Measurements from ENCODE around the gene WDR47. TPM values are rescaled to one million over a fixed set of nuclear protein-coding genes. Genes with fewer than 3 reads are reported as not detected.

The WDR47 gene
- total and polyA plus RNA-seq, 2 of the 8 experiments (the other 6 are each of a cell fraction or from before 2014, with no cell fraction given): 1.9 to 6.7 TPM

GRCh38 chr1:109065137-109065536, 23.2 kb upstream of the WDR47 start:
- no peak overlapping the region for H2BK5ac ChIP-seq (ENCODE audit: low read depth, low read length)
- H3K23ac ChIP-seq (ENCODE audit: insufficient read length): no peak overlapping the region
- H3K56ac ChIP-seq (replicated peaks; ENCODE audit: insufficient read length, low read depth, low read length): no peak overlapping the region
- no peak overlapping the region for H2BK20ac ChIP-seq (ENCODE audit: low read length)
- no peak overlapping the region for H4K5ac ChIP-seq (ENCODE audit: insufficient read length, low read depth, low read length)
- peaks cover 0 to 7% of the 10 kb centered on the region in 2 experiments; a peak in 2 of 4 replicates for H3K79me2 ChIP-seq (ENCODE audit: control insufficient read depth in 1 of 2, insufficient read depth in 2 of 2, low read length in 2 of 2)
- no peak overlapping the region for H3K27ac ChIP-seq (ENCODE audit: low read depth, low read length)
- no peak overlapping the region for H4K8ac ChIP-seq (ENCODE audit: extremely low read depth, insufficient read depth, low read length)
- H4K20me1 ChIP-seq (replicated peaks in 1 of 2; ENCODE audit: control insufficient read depth in 1 of 2, insufficient read depth in 2 of 2, low read length in 2 of 2): no peaks in the 10 kb centered on the region
- TF ChIP-seq ATF2 (IDR thresholded peaks at IDR 0.05; ENCODE audit: low read length) (no peak), POLR2A (IDR thresholded peaks at IDR 0.05; ENCODE audit: control extremely low read depth in 1 of 2, low read depth in 2 of 2, low read length in 2 of 2) (no peak), YY1 (IDR thresholded peaks at IDR 0.05; ENCODE audit: low read depth, low read length) (no peak), BACH1 (IDR thresholded peaks at IDR 0.05; ENCODE audit: low read length) (no peak), CTBP2 (IDR thresholded peaks at IDR 0.05; ENCODE audit: borderline replicate concordance, insufficient read depth, insufficient read length, low read length) (no peak), CHD2 (IDR thresholded peaks at IDR 0.05; ENCODE audit: low read length) (no peak), KDM5A (IDR thresholded peaks at IDR 0.05; ENCODE audit: low read length) (no peak), FOSL1 (IDR thresholded peaks at IDR 0.05; ENCODE audit: insufficient read depth, low read depth, low read length) (no peak), TCF12 (IDR thresholded peaks at IDR 0.05; ENCODE audit: low read depth, low read length) (no peak), POU5F1 (IDR thresholded peaks at IDR 0.05; ENCODE audit: low read depth, low read length) (no peak)
- 92% methylated on average over 3 of the region's 3 CpGs; no CpG with 5 or more reads in 1 of the 2 experiments for WGBS, 2 experiments (ENCODE audit: extremely low coverage in 1 of 2, insufficient coverage in 1 of 2, insufficient read length in 1 of 2, insufficient replicate concordance in 2 of 2, low coverage in 1 of 2, low lambda C conversion rate in 2 of 2, missing lambda C conversion rate in 1 of 2)
- no peak overlapping the region for H2AFZ ChIP-seq (ENCODE audit: low read length)
- H3K79me1 ChIP-seq (ENCODE audit: low read depth, low read length): 0 out of 2 replicates have a peak, but pooled peaks cover 3% of the 10 kb centered on the region
- no peak overlapping the region for H3K4ac ChIP-seq (replicated peaks; ENCODE audit: insufficient read length, low read depth, low read length)
- no peaks in the 10 kb centered on the region for H3K9me3 ChIP-seq (ENCODE audit: insufficient read depth in 2 of 2, low read depth in 1 of 2, low read length in 1 of 2)
- H3K36me3 ChIP-seq (ENCODE audit: control insufficient read depth in 2 of 4, insufficient read depth in 4 of 4, low read length in 3 of 4): peaks cover 0 to 26% (median 8%) of the 10 kb centered on the region in 4 experiments; a peak in 6 of 8 replicates
- CTCF ChIA-PET (ENCODE audit: partially characterized antibody): interaction anchor here (1.6 kb wide), 1 partner anchor 19 kb away, joined by 3 read pairs; no protein-coding TSS in a partner anchor
- H3K27me3 ChIP-seq (replicated peaks in 1 of 4; ENCODE audit: control insufficient read depth in 3 of 4, extremely low read depth in 1 of 4, insufficient read depth in 3 of 4, low read length in 3 of 4): no peaks in the 10 kb centered on the region
- H3K18ac ChIP-seq (ENCODE audit: extremely low read depth, low read length): no peak overlapping the region
- H2BK12ac ChIP-seq (ENCODE audit: low read depth, low read length): no peak overlapping the region
- no peak overlapping the region for H3K9ac ChIP-seq (replicated peaks in 1 of 4; ENCODE audit: extremely low read depth in 1 of 4, low read depth in 3 of 4, low read length in 3 of 4)
- H3K4me3 ChIP-seq (ENCODE audit: extremely low read depth in 1 of 4, insufficient read depth in 2 of 4, low read depth in 3 of 4, low read length in 4 of 4): no peak overlapping the region
- H3K4me2 ChIP-seq (ENCODE audit: insufficient read depth in 1 of 2, low read depth in 2 of 2, low read length in 2 of 2): no peak overlapping the region
- no peak overlapping the region for H2BK15ac ChIP-seq (ENCODE audit: low read length)
- FAIRE-seq: no peak
- H3K23me2 ChIP-seq (ENCODE audit: low read depth, low read length): no peaks in the 10 kb centered on the region
- no peak overlapping the region for H2AK5ac ChIP-seq (ENCODE audit: low read depth, low read length)
- H3K4me1 ChIP-seq (replicated peaks in 1 of 4; ENCODE audit: control insufficient read depth in 3 of 4, insufficient read depth in 4 of 4, low read length in 3 of 4): no peaks in the 10 kb centered on the region
- H3K14ac ChIP-seq (ENCODE audit: insufficient read length): no peak overlapping the region
- H2BK120ac ChIP-seq (replicated peaks; ENCODE audit: low read depth, low read length): no peak overlapping the region
- POLR2A ChIA-PET (ENCODE audit: partially characterized antibody): interaction anchor here (1.4 kb wide), 1 partner anchor 36 kb away, joined by 3 read pairs; no protein-coding TSS in a partner anchor
- no peak for DNase-seq (ENCODE audit: low read depth in 1 of 2, low spot score in 2 of 2)
- H4K91ac ChIP-seq (replicated peaks; ENCODE audit: insufficient read length, low read length): no peak overlapping the region
